H1 (cell line): Measurements from ENCODE around the gene SUSD1. TPM values are rescaled to one million over a fixed set of nuclear protein-coding genes. Genes with fewer than 3 reads are reported as not detected.

Experiments used
- CTCF ChIP-seq, 3 experiments: IDR thresholded peaks; 1 replicate in 2 of 3; 2 replicates in 1 of 3; pipeline versions ENCODE4 v1.5.1 to v1.6.1; 2011; ENCODE audit warnings: low read length in 3 of 3, mild to moderate bottlenecking in 3 of 3, inconsistent platforms in 2 of 3, low read depth in 1 of 3, moderate library complexity in 1 of 3; ENCODE audit not compliant: insufficient read depth in 1 of 3; ENCODE audit errors: control extremely low read depth in 1 of 3
- KDM1A ChIP-seq: fragments of 200-600, 300-600 bp; sonication (generic); IDR thresholded peaks from 2 replicates; pipeline ENCODE4 v1.7.1; 2016; ENCODE audit warnings: mild to moderate bottlenecking, low read length, borderline replicate concordance
- polyA plus RNA-seq, 7 experiments: library from polyadenylated mRNA; depleted of rRNA in 3 of 7; stranded (reverse) in 5 of 7; unstranded in 2 of 7; fragments of >200 nt in 5 of 7; fragments of 200-250 nt in 2 of 7; gene quantifications; 1 replicate in 5 of 7; 2 replicates in 1 of 7; 4 replicates in 1 of 7; pipeline versions ENCODE4 v1.2.1 to v1.2.3, GENCODE V29; 2011 to 2013; ENCODE audit warnings: missing spikeins in 2 of 7, mixed read lengths in 2 of 7
- total RNA-seq: library from RNA; stranded (reverse); fragmentation: NEBNext Ultra II Directional; extraction: Animal tissue kit (Norgen Biotek cat#: 25700); gene quantifications from 2 replicates; pipeline ENCODE4 v1.2.1, GENCODE V29; 2021

SUSD1 gene
- total and polyA plus RNA-seq, 2 of the 8 experiments (the other 6 are each of a cell fraction or from before 2014, with no cell fraction given) = 2.8 to 7.2 TPM

- no peak for TF ChIP-seq CTCF (IDR thresholded peaks at IDR 0.05; ENCODE audit: control extremely low read depth in 1 of 3, insufficient read depth in 1 of 3, low read depth in 1 of 3, low read length in 3 of 3)
- no peak for TF ChIP-seq KDM1A
- TF ChIP-seq, all 59 proteins: peak for 0
These were observed 126.0 kb downstream of the SUSD1 start (continued) for GRCh38 chr9:112048924-112049691.
